SU-DHL-6 (cell line): ENCODE data around the gene THSD7A.

ENCODE experiments used
- H2AFZ ChIP-seq: fragments of 200-600 bp; sonication (generic); 2 replicates; pipeline ENCODE4 v1.6.1; 2014; ENCODE audit warnings: low read depth, mild to moderate bottlenecking, moderate library complexity, mixed read lengths, antibody characterized with exemption, low read length; ENCODE audit not compliant: severe bottlenecking
- H3F3A ChIP-seq: fragments of 200-600 bp; shearing (Covaris generic); 2 replicates; pipeline ENCODE4 v1.6.0; 2016; ENCODE audit warnings: antibody characterized with exemption, mild to moderate bottlenecking; ENCODE audit not compliant: insufficient read depth
- H3K27ac ChIP-seq: fragments of 200-600 bp; sonication (generic); 2 replicates; pipeline ENCODE4 v1.5.1; 2016; ENCODE audit warnings: low read depth, mild to moderate bottlenecking, low read length, moderate library complexity, mixed read lengths
- H3K27me3 ChIP-seq: fragments of 200-600 bp; sonication (generic), shearing (Covaris generic); 2 replicates; pipeline ENCODE4 v1.6.0; 2014; ENCODE audit warnings: mild to moderate bottlenecking, low read length
- H3K36me3 ChIP-seq: fragments of 200-600 bp; sonication (generic); 2 replicates; pipeline ENCODE4 v1.6.1; 2014; ENCODE audit warnings: mild to moderate bottlenecking, low read length, mixed read lengths
- H3K4me2 ChIP-seq: fragments of 300-600, 200-600 bp; shearing (Covaris generic), sonication (generic); 2 replicates; pipeline ENCODE4 v1.6.0; 2014; ENCODE audit warnings: low read length, low read depth, mild to moderate bottlenecking; ENCODE audit not compliant: poor library complexity, severe bottlenecking
- H3K4me3 ChIP-seq: fragments of 200-600 bp; sonication (generic); 2 replicates; pipeline ENCODE4 v1.5.1; 2014; ENCODE audit warnings: antibody characterized with exemption, low read length, mild to moderate bottlenecking, mixed read lengths; ENCODE audit not compliant: insufficient read depth, poor library complexity, severe bottlenecking
- H3K79me2 ChIP-seq: fragments of 200-600 bp; sonication (generic); 2 replicates; pipeline ENCODE4 v1.6.1; 2014; ENCODE audit warnings: mild to moderate bottlenecking, low read length, moderate library complexity; ENCODE audit not compliant: insufficient read depth
- H3K9ac ChIP-seq: fragments of 200-600 bp; sonication (generic); 2 replicates; pipeline ENCODE4 v1.7.0; 2014; ENCODE audit warnings: mild to moderate bottlenecking, low read length
- H3K9me2 ChIP-seq: fragments of 200-600 bp; sonication (generic); replicated peaks from 2 replicates; pipeline ENCODE4 v1.6.1; 2014; ENCODE audit warnings: low read length; ENCODE audit not compliant: insufficient read depth
- H3K9me3 ChIP-seq: fragments of 200-600 bp; sonication (generic); 2 replicates; pipeline ENCODE4 v1.6.1; 2014; ENCODE audit warnings: low read length, mixed read lengths; ENCODE audit not compliant: insufficient read depth
- H4K20me1 ChIP-seq: fragments of 200-600 bp; sonication (generic); 2 replicates; pipeline ENCODE4 v1.6.1; 2014; ENCODE audit warnings: low read depth, mild to moderate bottlenecking, antibody characterized with exemption, low read length, moderate library complexity, mixed read lengths
- CTCF ChIP-seq: fragments of 200-600 bp; sonication (generic); IDR thresholded peaks from one replicate; pipeline ENCODE4 v1.5.1; 2017; ENCODE audit warnings: antibody characterized with exemption, mild to moderate bottlenecking, low read length, moderate library complexity; ENCODE audit not compliant: insufficient read depth, poor library complexity, severe bottlenecking
- EZH2phosphoT487 ChIP-seq: fragments of 200-600 bp; sonication (generic), shearing (Covaris generic); conservative IDR thresholded peaks from 2 replicates; pipeline ENCODE4 v1.6.1; 2018; ENCODE audit warnings: mild to moderate bottlenecking, antibody characterized with exemption, low read length, moderate library complexity, mixed read lengths

Gene THSD7A

DNA sequence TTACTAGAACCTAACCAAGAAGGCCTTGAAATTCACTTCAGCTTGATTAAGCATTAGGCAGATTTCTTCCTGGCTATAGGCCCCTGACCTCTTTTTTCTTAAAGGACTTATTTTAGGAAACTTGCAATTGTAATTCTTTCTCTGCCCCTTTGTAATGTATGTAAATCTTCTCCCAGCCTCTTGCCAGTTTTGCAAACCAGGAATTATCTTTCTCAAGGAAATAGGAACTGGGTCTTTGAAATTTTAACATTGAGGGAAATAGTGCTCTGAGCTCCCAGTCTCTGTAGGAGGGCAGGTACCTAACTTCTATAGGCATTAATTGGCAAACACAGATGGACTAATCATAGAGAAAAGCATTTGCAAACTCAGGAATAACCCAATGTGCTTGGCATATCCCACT is 342.7 kb downstream of the THSD7A start:
- TF ChIP-seq CTCF (no peak), EZH2phosphoT487 (no peak)
- Histone ChIP-seq H3K27me3 (no peaks in the 10 kb centered on the region), H3K4me2 (no peak overlapping the region), H3K4me3 (no peak overlapping the region), H3K36me3 (no peaks in the 10 kb centered on the region), H3K9ac (no peak overlapping the region), H4K20me1 (no peaks in the 10 kb centered on the region), H3K27ac (no peak overlapping the region), H3K9me2 (no peaks in the 10 kb centered on the region), H3K79me2 (no peaks in the 10 kb centered on the region), H3F3A (no peaks in the 10 kb centered on the region), H3K9me3 (no peaks in the 10 kb centered on the region), H2AFZ (no peak overlapping the region)

DNA sequence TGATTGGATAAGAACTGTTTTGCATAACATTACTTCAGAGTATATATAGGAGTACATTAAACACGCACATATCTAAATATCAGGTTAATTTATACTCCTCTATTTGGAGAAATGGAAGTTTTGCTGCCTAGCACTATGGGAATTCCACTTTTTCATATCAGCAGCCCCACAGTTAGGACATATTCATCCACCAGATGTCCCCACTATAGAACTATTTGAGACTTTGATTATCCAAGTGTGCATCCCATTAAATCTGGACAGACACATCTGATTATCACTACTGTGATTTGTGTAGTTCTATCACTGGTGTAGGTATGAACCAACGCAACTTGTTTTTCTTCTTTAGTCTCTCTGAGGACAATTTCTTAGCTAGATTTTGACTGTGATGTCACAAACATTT is 345.7 kb downstream of the THSD7A start:
- no peaks in the 10 kb centered on the region for H3K9me2 ChIP-seq

GRCh38 chr7:11485636-11486035 is 346.4 kb downstream of the THSD7A start:
- no peaks in the 10 kb centered on the region for H3K9me2 ChIP-seq
- TF ChIP-seq CTCF, result no peak
- no peak overlapping the region for H3K27ac ChIP-seq
- H3K4me3 ChIP-seq, result no peak overlapping the region
- no peak overlapping the region for H2AFZ ChIP-seq
- H3F3A ChIP-seq, result no peaks in the 10 kb centered on the region
- no peak overlapping the region for H3K9ac ChIP-seq
- no peaks in the 10 kb centered on the region for H3K27me3 ChIP-seq
- no peaks in the 10 kb centered on the region for H3K79me2 ChIP-seq
- no peak overlapping the region for H3K4me2 ChIP-seq
- no peaks in the 10 kb centered on the region for H3K36me3 ChIP-seq
- no peaks in the 10 kb centered on the region for H4K20me1 ChIP-seq
- H3K9me3 ChIP-seq, result no peaks in the 10 kb centered on the region

More for the DNA sequence above, 345.7 kb downstream of the THSD7A start:
- TF ChIP-seq CTCF (no peak), EZH2phosphoT487 (no peak)
- Histone ChIP-seq H4K20me1 (no peaks in the 10 kb centered on the region), H3K4me2 (no peak overlapping the region), H3K27me3 (no peaks in the 10 kb centered on the region), H3K9me3 (no peaks in the 10 kb centered on the region), H3F3A (no peaks in the 10 kb centered on the region), H3K36me3 (no peaks in the 10 kb centered on the region), H2AFZ (no peak overlapping the region), H3K79me2 (no peaks in the 10 kb centered on the region), H3K9ac (no peak overlapping the region), H3K4me3 (no peak overlapping the region), H3K27ac (no peak overlapping the region)

GRCh38 chr7:11480143-11480542 is 351.9 kb downstream of the THSD7A start:
- Histone ChIP-seq H3K9me2 (no peaks in the 10 kb centered on the region), H3K9me3 (no peaks in the 10 kb centered on the region), H3F3A (no peaks in the 10 kb centered on the region), H3K27ac (no peak overlapping the region), H3K4me3 (no peak overlapping the region), H3K9ac (no peak overlapping the region), H2AFZ (no peak overlapping the region), H3K79me2 (no peaks in the 10 kb centered on the region), H3K36me3 (no peaks in the 10 kb centered on the region), H4K20me1 (no peaks in the 10 kb centered on the region), H3K27me3 (no peaks in the 10 kb centered on the region), H3K4me2 (no peak overlapping the region)
- TF ChIP-seq CTCF (no peak), EZH2phosphoT487 (no peak)
